Tibial nerve (tissue), 4 donors: ENCODE measurements around the gene MRPS5. TPM values are rescaled to one million over a fixed set of nuclear protein-coding genes. Genes with fewer than 3 reads are reported as not detected.

ENCODE experiments used
- DNase-seq, 2 donors: peaks; one replicate each; pipeline ENCODE4 v3.0.0-alpha.2; 2019; ENCODE audit warnings: low spot score in 2 of 2
- H3K27ac ChIP-seq, 4 donors: fragments of 200-600 bp; sonication (generic) in 3 of 4; one replicate each; pipeline ENCODE4 v1.5.1; 2017 to 2019; ENCODE audit warnings: mild to moderate bottlenecking in 1 of 4
- H3K27me3 ChIP-seq, 2 donors: fragments of 200-600 bp; sonication (generic) in 1 of 2; one replicate each; pipeline versions ENCODE4 v1.5.1 to v1.6.0; 2017 to 2019
- H3K36me3 ChIP-seq, 3 donors: fragments of 200-600 bp; sonication (generic); one replicate each; pipeline ENCODE4 v1.5.1; 2018 to 2019
- H3K4me1 ChIP-seq, 4 donors: fragments of 200-600 bp; sonication (generic) in 3 of 4; one replicate each; pipeline ENCODE4 v1.5.1; 2017 to 2019
- H3K4me3 ChIP-seq, 4 donors: fragments of 200-600 bp; sonication (generic) in 3 of 4; one replicate each; pipeline ENCODE4 v1.5.1; 2017 to 2019; ENCODE audit warnings: mild to moderate bottlenecking in 1 of 4, moderate library complexity in 1 of 4
- H3K9me3 ChIP-seq, 4 donors: fragments of 200-600 bp; sonication (generic) in 3 of 4; one replicate each; pipeline ENCODE4 v1.5.1; 2017 to 2019
- CTCF ChIP-seq, 5 experiments: fragments of 200-600 bp in 3 of 5; fragments of 450-650 bp in 2 of 5; sonication (generic) in 3 of 5; IDR thresholded peaks; one replicate each; pipeline ENCODE4 v1.5.1; 2016 to 2019; ENCODE audit warnings: antibody characterized with exemption in 5 of 5, mild to moderate bottlenecking in 3 of 5, moderate library complexity in 2 of 5
- EP300 ChIP-seq, 2 donors: sonication (generic); formaldehyde crosslinking; IDR thresholded peaks; one replicate each; pipeline ENCODE4 v1.6.1; 2017; ENCODE audit warnings: antibody characterized with exemption in 2 of 2, mild to moderate bottlenecking in 1 of 2
- POLR2A ChIP-seq, 2 donors: fragments of 450-650 bp; IDR thresholded peaks; one replicate each; pipeline ENCODE4 v1.6.1; 2017; ENCODE audit warnings: antibody characterized with exemption in 2 of 2, mild to moderate bottlenecking in 2 of 2, moderate library complexity in 2 of 2
- WGBS, 2 donors: methylation state at CpG; one replicate each; pipeline ENCODE4 v1.1.5; 2018; 5-methylcytosine and 5-hydroxymethylcytosine counted together
- total RNA-seq, 4 donors: library from RNA; depleted of rRNA; stranded (reverse); fragments of >200 nt; gene quantifications; one replicate each; pipeline ENCODE4 v1.1.0, GENCODE V29; 2016

Gene MRPS5
- 10 to 100 TPM; 34.3 to 67.8 (median 50.8) TPM for total RNA-seq

GRCh38 chr2:95121407-95122196 lies at the start of gene MRPS5:
Gene MRPS5 (minus strand): TSS chr2:95121808. CDS start chr2:95121791, 17 bp downstream.
- H3K4me1 ChIP-seq: peaks cover 0 to 39% (median 16%) of the 10 kb centered on the region in 4 donors

GRCh38 chr2:95166065-95166763 lies 44.6 kb upstream of the MRPS5 start:
- Histone ChIP-seq H3K9me3 (no peaks in the 10 kb centered on the region), H3K4me1 (peaks cover 0 to 29% (median 11%) of the 10 kb centered on the region in 4 donors), H3K27ac (peak overlapping the region; percentile 88 to 96 (median 91)), H3K36me3 (peaks cover 0 to 9% (median 0%) of the 10 kb centered on the region in 3 donors), H3K4me3 (peak overlapping the region; percentile 68 to 91 (median 70)), H3K27me3 (no peaks in the 10 kb centered on the region)
- WGBS, 2 donors: 10 to 11% methylated on average over 16 of the region's 16 CpGs
- TF ChIP-seq EP300 (IDR thresholded peaks at IDR 0.05) (no peak), POLR2A (IDR thresholded peaks at IDR 0.05) (no peak), CTCF (IDR thresholded peaks at IDR 0.05) (no peak)
- DNase-seq: no peak

More at GRCh38 chr2:95121407-95122196, at the start of gene MRPS5:
- peak; percentile 73 to 78 for DNase-seq
- H3K27ac ChIP-seq: peak within 1 kb of the TSS; percentile 90 to 98 (median 96)
- peak in 1 of 2 donors; percentile 88 for TF ChIP-seq EP300 (IDR thresholded peaks at IDR 0.05)
- TF ChIP-seq POLR2A (IDR thresholded peaks at IDR 0.05): peak; percentile 35 to 66
- TF ChIP-seq CTCF (IDR thresholded peaks at IDR 0.05): peak in 3 of 5 experiments; percentile 6 to 52 (median 27)
- 0 to 1% methylated on average over 43 to 47 of the region's 86 CpGs for WGBS, 2 donors
- peaks cover 0 to 7% (median 0%) of the 10 kb centered on the region in 3 donors for H3K36me3 ChIP-seq
- no peaks in the 10 kb centered on the region for H3K9me3 ChIP-seq
- peak within 1 kb of the TSS; percentile 68 to 98 (median 89) for H3K4me3 ChIP-seq
- H3K27me3 ChIP-seq: no peaks in the 10 kb centered on the region

- H3K4me3 ChIP-seq: peak within 1 kb of the TSS; percentile 68 to 91 (median 70)
- peaks cover 0 to 31% (median 11%) of the 10 kb centered on the region in 4 donors for H3K4me1 ChIP-seq
- H3K27ac ChIP-seq: peak within 1 kb of the TSS; percentile 88 to 96 (median 91)
- H3K36me3 ChIP-seq: peaks cover 0 to 9% (median 0%) of the 10 kb centered on the region in 3 donors
- H3K27me3 ChIP-seq: no peaks in the 10 kb centered on the region
- peak in 1 of 2 donors; percentile 95 for TF ChIP-seq EP300 (IDR thresholded peaks at IDR 0.05)
- peak in 2 of 5 experiments; percentile 14 to 41 for TF ChIP-seq CTCF (IDR thresholded peaks at IDR 0.05)
- peak; percentile 52 to 69 for TF ChIP-seq POLR2A (IDR thresholded peaks at IDR 0.05)
- no peaks in the 10 kb centered on the region for H3K9me3 ChIP-seq
- 0 to 1% methylated on average over 52 to 56 of the region's 56 CpGs for WGBS, 2 donors
- DNase-seq: peak; percentile 96 to 97
These were observed 43.9 kb upstream of the MRPS5 start, which contains the start of gene ZNF2 for GRCh38 chr2:95165371-95166064. Gene ZNF2 (plus strand): TSS chr2:95165809. CDS start chr2:95176227, 10,418 bp downstream.

- H3K9me3 ChIP-seq: no peaks in the 10 kb centered on the region
- peaks cover 0 to 9% (median 0%) of the 10 kb centered on the region in 3 donors for H3K36me3 ChIP-seq
- H3K4me1 ChIP-seq: peaks cover 0 to 36% (median 11%) of the 10 kb centered on the region in 4 donors
- TF ChIP-seq EP300 (IDR thresholded peaks at IDR 0.05): no peak
- TF ChIP-seq CTCF (IDR thresholded peaks at IDR 0.05): no peak
- no peak for TF ChIP-seq POLR2A (IDR thresholded peaks at IDR 0.05)
- DNase-seq: no peak
- peak overlapping the region; percentile 88 to 96 (median 91) for H3K27ac ChIP-seq
- peak overlapping the region; percentile 68 to 91 (median 70) for H3K4me3 ChIP-seq
- no peaks in the 10 kb centered on the region for H3K27me3 ChIP-seq
- 1 to 2% methylated on average over 9 of the region's 9 CpGs for WGBS, 2 donors
These were observed 43.4 kb upstream of the MRPS5 start for GRCh38 chr2:95165030-95165370.
